ENCODE data around the gene DDC. TPM values are rescaled to one million over a fixed set of nuclear protein-coding genes. Genes with fewer than 3 reads are reported as not detected.

The DDC gene
- total and polyA plus RNA-seq, 2 donors (not counting 3 experiments of a cell fraction or from before 2014, with no cell fraction given), result not detected

DNA sequence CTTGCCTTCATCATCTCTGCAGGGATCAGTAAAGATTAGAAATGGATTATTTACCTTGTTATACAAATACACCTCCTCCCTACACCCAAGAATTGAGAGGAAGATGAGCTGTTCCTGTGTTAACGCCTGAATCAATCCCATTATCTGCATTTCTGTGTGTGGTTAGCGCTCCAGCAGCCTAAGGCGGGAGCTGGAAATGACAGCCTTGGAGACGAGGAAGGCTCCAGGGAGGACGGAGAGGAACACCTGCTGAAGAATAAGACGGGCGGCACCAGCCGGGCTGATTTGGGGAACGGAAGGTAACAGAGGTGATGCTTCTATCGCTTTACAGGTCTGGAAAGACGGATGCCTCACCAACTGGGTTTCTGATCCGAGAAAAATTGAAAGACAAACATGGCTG lies 34.2 kb upstream of the DDC start:
- no peak for FAIRE-seq
- TF ChIP-seq JUN (IDR thresholded peaks at IDR 0.05; ENCODE audit: borderline replicate concordance, insufficient read depth, insufficient read length, low read depth) (no peak), POLR2A (IDR thresholded peaks at IDR 0.05; ENCODE audit: low read depth, low read length) (no peak), FOS (IDR thresholded peaks at IDR 0.05; ENCODE audit: borderline replicate concordance, insufficient read depth, low read length) (no peak), EZH2 (IDR thresholded peaks at IDR 0.05; ENCODE audit: borderline replicate concordance, low read depth, low read length, severe bottlenecking) (no peak), GATA2 (IDR thresholded peaks at IDR 0.05; ENCODE audit: insufficient read depth, insufficient read length, low read depth, low read length) (no peak), MYC (IDR thresholded peaks at IDR 0.05; ENCODE audit: low read depth, low read length) (no peak)
- TF ChIP-seq, protein P1, sequence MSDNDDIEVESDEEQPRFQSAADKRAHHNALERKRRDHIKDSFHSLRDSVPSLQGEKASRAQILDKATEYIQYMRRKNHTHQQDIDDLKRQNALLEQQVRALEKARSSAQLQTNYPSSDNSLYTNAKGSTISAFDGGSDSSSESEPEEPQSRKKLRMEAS (IDR thresholded peaks at IDR 0.05; ENCODE audit: insufficient read depth, insufficient read length), result no peak
- Histone ChIP-seq H3K27ac (ENCODE audit: insufficient read depth, low read depth, low read length) (no peak overlapping the region), H3K9me3 (replicated peaks; ENCODE audit: control insufficient read depth, insufficient read depth, low read length) (no peaks in the 10 kb centered on the region), H2AFZ (ENCODE audit: low read depth, low read length) (no peak overlapping the region), H3K36me3 (ENCODE audit: control insufficient read depth in 2 of 2, extremely low read depth in 1 of 2, insufficient read depth in 2 of 2, low read length in 2 of 2) (peaks cover 19 to 39% of the 10 kb centered on the region in 2 experiments), H4K20me1 (replicated peaks; ENCODE audit: control insufficient read depth, extremely low read depth, insufficient read depth, low read length) (no peaks in the 10 kb centered on the region), H3K9ac (replicated peaks; ENCODE audit: extremely low read depth, insufficient read depth, low read length) (no peak overlapping the region), H3K79me2 (ENCODE audit: control insufficient read depth, insufficient read depth, low read length) (peaks cover 2% of the 10 kb centered on the region), H3K27me3 (ENCODE audit: control insufficient read depth in 2 of 2, insufficient read depth in 2 of 2, low read length in 2 of 2) (no peaks in the 10 kb centered on the region), H3K4me1 (ENCODE audit: control insufficient read depth, extremely low read depth, insufficient read depth, low read length) (peaks cover 3% of the 10 kb centered on the region), H3K9me1 (replicated peaks; ENCODE audit: control insufficient read depth, extremely low read depth, insufficient read depth, low read length) (no peaks in the 10 kb centered on the region), H3K4me3 (replicated peaks in 1 of 3; ENCODE audit: insufficient read depth in 1 of 3, low read depth in 1 of 3, low read length in 3 of 3) (no peak overlapping the region), H3K4me2 (ENCODE audit: insufficient read depth, low read length) (no peak overlapping the region)
- BruUV-seq (replicated peaks), result no TSS peak
- dilution Hi-C loops (cut with MboI; ENCODE audit: extremely low pct_ligation_motif_present, low sequenced_read_pairs), result no loop called here
- intact Hi-C loops (cut with micrococcal nuclease), result loop anchor here (5.0 kb wide), 1 partner anchor 543 kb away; no protein-coding TSS in a partner anchor
- DNase-seq (ENCODE audit: low read depth, low spot score), result no peak
- POLR2A ChIA-PET, result no interaction called here
- CTCF ChIA-PET, result interaction anchor here (1.4 to 2.4 kb wide), 3 partner anchors 10 to 561 kb away, joined by 3 to 9 read pairs (median 5); no protein-coding TSS in a partner anchor
